ENCODE measurements around the gene SCAF4.
A peak's percentile ranks its signal among the peaks of the same experiment; 100 is the strongest.
"Not testable (repeated sequence)": the region's sequence is repeated elsewhere in the genome, so short reads cannot be mapped to it uniquely, and the experiment has no call there.

SCAF4 gene

GRCh38 chr21:31671146-31671716, 60.7 kb downstream of the SCAF4 start:
- no peak for DNase-seq (ENCODE audit: low spot score)

GRCh38 chr21:31670070-31670469, 61.8 kb downstream of the SCAF4 start:
- DNase-seq (ENCODE audit: low spot score): no peak

DNA sequence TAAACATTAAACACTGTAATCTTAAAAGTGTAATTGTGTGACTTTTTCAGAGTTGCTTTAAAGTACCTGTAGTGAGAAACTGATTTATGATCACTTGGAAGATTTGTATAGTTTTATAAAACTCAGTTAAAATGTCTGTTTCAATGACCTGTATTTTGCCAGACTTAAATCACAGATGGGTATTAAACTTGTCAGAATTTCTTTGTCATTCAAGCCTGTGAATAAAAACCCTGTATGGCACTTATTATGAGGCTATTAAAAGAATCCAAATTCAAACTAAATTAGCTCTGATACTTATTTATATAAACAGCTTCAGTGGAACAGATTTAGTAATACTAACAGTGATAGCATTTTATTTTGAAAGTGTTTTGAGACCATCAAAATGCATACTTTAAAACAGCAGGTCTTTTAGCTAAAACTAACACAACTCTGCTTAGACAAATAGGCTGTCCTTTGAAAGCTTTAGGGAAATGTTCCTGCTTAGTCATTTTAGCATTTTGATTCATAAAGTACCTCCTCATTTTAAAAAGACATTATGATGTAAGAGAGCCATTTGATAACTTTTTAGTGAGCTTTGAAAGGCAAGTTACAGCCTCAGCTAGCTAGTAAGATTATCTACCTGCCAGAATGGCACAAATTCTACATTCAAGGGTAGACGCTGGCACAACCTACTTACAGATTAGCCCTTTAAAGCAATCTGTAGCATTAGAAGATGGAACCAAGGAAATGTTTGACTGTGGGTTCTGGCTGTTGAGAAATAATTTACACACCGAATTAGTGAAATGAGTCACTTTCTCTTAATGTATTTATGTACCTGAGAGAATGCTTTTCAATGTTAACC, 63.0 kb downstream of the SCAF4 start:
- DNase-seq (ENCODE audit: low spot score): no peak

DNA sequence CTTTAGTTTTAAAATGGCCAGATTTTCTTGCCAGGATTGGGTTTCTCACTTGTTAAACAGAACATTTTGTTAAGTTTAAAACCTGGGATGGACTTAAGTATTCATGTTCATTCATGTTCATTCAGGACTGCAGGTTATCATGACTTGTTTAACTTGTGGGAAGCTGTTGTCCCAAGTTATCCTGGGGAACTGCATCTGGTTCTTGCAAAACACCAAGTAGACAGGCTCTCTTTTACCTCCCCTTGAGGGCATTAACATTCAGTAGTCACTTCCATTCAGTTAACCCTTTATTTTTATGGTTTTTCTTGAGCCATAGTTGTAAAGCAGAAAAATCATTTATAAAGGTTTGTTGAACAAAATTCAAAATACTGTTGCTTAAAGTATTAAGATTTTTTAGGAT, 64.3 kb downstream of the SCAF4 start:
- no peak for DNase-seq (ENCODE audit: low spot score)

GRCh38 chr21:31667132-31667531, 64.8 kb downstream of the SCAF4 start:
- no peak for DNase-seq (ENCODE audit: low spot score)

DNA sequence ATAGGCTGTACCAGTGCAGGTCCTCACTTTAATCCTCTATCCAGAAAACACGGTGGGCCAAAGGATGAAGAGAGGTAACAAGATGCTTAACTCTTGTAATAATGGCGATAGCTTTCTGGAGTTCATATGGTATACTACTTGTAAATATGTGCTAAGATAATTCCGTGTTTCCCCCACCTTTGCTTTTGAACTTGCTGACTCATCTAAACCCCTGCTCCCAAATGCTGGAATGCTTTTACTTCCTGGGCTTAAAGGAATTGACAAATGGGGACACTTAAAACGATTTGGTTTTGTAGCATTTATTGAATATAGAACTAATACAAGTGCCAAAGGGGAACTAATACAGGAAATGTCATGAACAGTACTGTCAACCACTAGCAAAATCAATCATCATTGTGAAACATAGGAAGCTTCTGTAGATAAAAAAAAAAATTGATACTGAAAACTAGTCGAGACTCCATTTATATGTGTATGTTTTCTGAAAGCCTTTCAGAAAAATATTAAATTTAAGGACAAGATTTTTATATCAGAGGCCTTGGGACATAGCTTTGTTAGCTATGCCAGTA, 65.4 kb downstream of the SCAF4 start:
- no peak for DNase-seq (ENCODE audit: low spot score)

GRCh38 chr21:31665869-31666268, 66.0 kb downstream of the SCAF4 start:
- not testable (repeated sequence) for DNase-seq (ENCODE audit: low spot score)

- DNase-seq (ENCODE audit: low spot score): no peak
Observed at GRCh38 chr21:31665397-31665796, 66.5 kb downstream of the SCAF4 start.

GRCh38 chr21:31663584-31664249, 68.2 kb downstream of the SCAF4 start:
- DNase-seq (ENCODE audit: low spot score): no peak

GRCh38 chr21:31660591-31660990, 71.3 kb downstream of the SCAF4 start:
- no peak for DNase-seq (ENCODE audit: low spot score)

DNA sequence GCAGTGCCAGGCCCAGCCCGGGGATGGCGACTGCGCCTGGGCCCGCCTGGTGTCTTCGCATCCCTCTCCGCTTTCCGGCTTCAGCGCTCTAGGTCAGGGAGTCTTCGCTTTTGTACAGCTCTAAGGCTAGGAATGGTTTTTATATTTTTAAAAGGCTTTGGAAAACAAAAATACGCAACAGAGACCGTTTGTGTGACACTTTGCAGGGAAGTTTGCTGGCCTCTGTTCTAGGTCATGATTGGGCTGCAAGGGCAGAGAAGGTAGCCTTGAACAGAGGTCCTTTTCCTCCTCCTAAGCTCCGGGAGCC, 71.7 kb downstream of the SCAF4 start:
- no peak for DNase-seq (ENCODE audit: low spot score)

GRCh38 chr21:31659536-31660258, 72.2 kb downstream of the SCAF4 start, which contains the start of gene SOD1:
TSS of gene SOD1 (plus strand) at chr21:31659693. CDS start at chr21:31659770, 77 bp downstream.
- DNase-seq (ENCODE audit: low spot score): peak; percentile 90

DNA sequence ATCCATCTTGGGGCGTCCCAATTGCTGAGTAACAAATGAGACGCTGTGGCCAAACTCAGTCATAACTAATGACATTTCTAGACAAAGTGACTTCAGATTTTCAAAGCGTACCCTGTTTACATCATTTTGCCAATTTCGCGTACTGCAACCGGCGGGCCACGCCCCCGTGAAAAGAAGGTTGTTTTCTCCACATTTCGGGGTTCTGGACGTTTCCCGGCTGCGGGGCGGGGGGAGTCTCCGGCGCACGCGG, 72.7 kb downstream of the SCAF4 start:
- no peak for DNase-seq (ENCODE audit: low spot score)

- no peak for DNase-seq (ENCODE audit: low spot score)
Observed at GRCh38 chr21:31658053-31658452, 73.9 kb downstream of the SCAF4 start.

- DNase-seq (ENCODE audit: low spot score): no peak
Observed at GRCh38 chr21:31656199-31657095, 75.5 kb downstream of the SCAF4 start.

GRCh38 chr21:31654821-31655580, 76.9 kb downstream of the SCAF4 start:
- DNase-seq (ENCODE audit: low spot score): not testable (repeated sequence)

GRCh38 chr21:31654340-31654739, 77.6 kb downstream of the SCAF4 start:
- DNase-seq (ENCODE audit: low spot score): no peak

DNA sequence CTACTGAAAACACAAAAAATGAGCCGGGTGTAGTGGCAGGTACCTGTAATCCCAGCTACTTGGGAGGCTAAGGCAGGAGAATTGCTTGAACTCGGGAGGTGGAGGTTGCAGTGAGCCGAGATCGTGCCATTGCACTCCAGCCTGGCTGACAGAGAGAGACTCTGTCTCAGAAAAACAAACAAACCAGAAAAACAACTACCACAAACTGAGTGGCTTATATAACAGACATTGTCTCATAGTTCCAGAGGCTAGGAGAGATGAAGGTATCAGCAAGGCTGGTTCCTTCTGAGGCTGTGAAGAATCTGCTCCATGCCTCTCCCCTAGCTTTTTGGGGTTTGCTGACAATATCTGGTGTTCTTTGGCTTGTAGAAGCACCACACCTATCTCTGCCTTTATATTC, 80.4 kb downstream of the SCAF4 start:
- DNase-seq (ENCODE audit: low spot score): not testable (repeated sequence)

GRCh38 chr21:31650930-31651329, 81.0 kb downstream of the SCAF4 start:
- DNase-seq (ENCODE audit: low spot score): no peak

GRCh38 chr21:31647650-31648049, 84.3 kb downstream of the SCAF4 start:
- no peak for DNase-seq (ENCODE audit: low spot score)
